Hindlimb muscle (tissue), 1 donor: ENCODE measurements around the gene EBNA1BP2. TPM values are rescaled to one million over a fixed set of nuclear protein-coding genes. Genes with fewer than 3 reads are reported as not detected.
"Not testable (repeated sequence)": the region's sequence is repeated elsewhere in the genome, so short reads cannot be mapped to it uniquely, and the experiment has no call there.

Source experiments
- DNase-seq: peaks from one replicate; pipeline ENCODE4 v3.0.0-alpha.2; 2013
- polyA plus RNA-seq: library from polyadenylated mRNA; unstranded; fragments of 120-200 nt; gene quantifications from one replicate; pipeline ENCODE4 v1.2.1, GENCODE V29; 2013; ENCODE audit not compliant: insufficient read length

The EBNA1BP2 gene
- polyA plus RNA-seq = 35.1 TPM

DNA sequence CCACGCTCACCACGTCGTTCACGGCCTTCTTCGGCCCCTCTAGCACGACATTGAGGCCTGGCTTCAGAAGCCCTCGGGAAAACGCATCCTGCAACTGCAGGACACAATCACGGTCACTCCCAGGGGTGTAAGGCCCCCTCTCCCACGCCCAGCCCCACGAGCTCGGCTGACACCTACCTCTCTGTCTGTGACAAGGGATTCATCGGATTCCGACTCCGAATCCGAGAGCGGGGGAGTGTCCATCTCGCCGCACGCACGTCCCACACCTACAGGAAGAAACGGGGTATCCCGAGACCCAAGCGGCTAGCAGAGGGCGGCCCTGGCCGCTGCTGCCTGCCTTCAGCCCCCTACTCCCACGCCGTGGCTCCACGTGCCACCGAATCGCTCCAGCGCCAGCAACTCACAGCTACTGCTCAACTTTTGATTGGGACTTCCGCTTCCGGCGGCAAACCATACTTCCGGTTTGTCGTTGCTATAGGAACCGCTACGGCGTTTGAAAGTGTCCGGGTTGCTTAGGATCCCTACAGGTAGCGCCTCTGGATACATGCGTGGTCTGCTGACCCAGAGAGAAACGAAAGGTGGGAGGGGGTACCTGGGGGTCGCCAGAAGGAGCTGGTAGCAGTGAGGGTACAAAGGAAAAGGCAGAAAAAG lies at the start of gene EBNA1BP2, which contains the start of gene CFAP57:
Gene EBNA1BP2, minus strand, starts transcription at position 415 of the 651 bp plus-strand sequence. Its CDS starts 172 bp downstream, at position 243.
Gene CFAP57, plus strand, starts transcription at position 455 of the 651 bp plus-strand sequence. CDS start 424 bp downstream, outside the sequence.
- peak; percentile 92 for DNase-seq

- no peak for DNase-seq
These were observed 49.7 kb upstream of the EBNA1BP2 start for GRCh38 chr1:43221797-43222196.

DNA sequence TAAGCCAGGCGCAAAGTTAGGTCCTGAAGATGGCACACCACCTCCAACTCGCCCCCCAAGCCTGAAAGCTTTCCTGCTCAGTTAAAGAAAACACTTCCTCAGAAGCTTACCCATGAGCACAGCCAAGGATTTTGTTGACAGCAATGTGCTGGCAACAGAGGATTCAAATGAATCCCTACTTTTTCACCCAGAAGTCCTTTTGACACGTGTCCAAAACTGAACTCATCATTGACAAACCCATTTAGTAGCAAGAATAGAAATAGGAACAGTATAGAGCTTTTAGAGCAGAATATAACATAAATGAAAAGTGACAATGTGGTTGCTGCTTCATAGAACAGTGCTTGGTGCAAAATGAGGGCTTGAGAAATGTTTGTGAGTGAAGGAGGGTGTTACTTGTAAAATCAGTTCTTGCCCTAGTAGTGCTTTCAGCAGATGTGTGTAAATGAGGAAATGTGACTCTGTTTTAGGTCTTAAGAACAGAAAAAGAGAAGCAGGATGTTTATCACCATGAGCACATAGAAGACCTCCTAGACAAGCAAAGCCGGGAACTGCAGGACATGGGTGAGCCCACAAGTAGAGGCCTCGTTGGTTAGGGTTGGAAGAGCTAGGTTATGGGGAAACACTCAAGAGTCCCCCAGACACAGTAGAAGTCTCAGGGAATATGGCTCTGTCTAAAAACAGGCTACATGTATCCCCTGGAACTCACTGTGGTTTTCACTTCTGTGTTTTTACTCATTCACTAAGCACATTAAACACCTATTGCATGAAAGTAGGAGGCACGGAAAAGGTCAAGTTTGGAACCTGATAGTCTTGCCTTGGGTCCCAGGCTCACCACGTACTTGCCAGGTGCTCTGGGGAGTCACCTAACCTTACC lies 49.1 kb upstream of the EBNA1BP2 start:
- DNase-seq = no peak

DNA sequence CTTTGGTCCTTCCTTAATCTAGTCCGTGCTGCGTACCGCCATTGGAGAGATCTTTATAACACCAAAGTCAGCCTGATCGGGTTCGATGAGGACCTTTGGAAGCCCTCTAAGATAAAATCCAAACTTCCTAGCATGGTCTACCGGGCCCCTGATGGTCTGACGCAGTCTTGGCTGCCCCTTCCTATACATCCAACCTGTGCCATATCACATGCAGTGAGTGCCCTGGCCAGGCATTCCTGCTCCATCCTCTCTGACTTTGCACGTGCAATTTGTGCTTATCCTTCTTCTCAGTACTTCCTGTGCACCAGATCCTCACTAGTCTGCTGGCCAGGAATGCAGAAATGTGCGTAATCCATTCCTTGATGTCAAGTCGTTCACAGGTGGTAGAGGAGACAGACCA lies 45.7 kb upstream of the EBNA1BP2 start:
- DNase-seq = no peak

DNA sequence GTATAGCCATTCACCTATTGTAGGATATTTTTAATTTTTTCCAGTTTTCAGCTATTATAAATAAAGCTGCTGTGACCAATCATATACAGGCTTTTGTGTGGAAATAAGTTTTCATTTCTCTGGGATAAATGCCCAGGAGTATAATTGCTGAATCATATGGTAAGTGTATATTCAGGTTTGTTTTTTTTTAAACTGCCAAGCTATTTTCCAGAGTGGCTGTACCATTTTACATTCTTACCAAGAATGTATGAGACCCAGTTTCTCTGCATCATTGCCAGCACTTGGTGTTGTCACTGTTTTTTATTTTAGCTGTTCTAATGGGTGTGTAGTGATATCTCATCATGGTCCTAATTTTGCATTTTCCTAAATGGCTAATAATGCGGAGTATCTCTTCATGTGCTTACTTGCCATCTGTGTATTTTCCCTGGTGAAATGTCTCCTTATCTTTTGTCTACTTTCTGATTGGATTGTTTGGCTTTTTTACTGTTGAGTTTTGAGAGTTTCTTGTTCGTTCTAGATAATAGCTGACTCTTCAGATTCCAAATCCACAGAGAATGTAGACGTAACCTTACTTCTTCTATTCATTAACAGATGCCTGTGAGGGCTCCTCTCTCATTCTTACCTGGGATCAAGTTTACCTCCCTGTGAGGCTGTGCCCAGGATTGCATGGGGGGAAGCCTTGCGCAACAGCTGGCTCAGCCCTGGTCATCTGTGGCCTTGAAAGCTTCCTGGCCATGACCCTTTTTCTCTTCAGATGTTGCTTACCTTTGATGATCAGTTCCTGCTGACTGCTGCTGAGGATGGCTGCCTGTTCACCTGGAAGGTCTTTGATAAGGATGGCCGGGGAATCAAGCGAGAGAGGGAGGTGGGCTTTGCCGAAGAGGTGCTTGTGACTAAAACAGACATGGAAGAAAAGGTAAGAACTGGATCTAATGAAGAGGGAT lies 42.7 kb upstream of the EBNA1BP2 start:
- DNase-seq = no peak

- not testable (repeated sequence) for DNase-seq
These were observed 36.2 kb upstream of the EBNA1BP2 start for GRCh38 chr1:43208277-43208676.

GRCh38 chr1:43207229-43207853 lies 35.3 kb upstream of the EBNA1BP2 start:
- DNase-seq = no peak

- no peak for DNase-seq
These were observed 34.6 kb upstream of the EBNA1BP2 start for GRCh38 chr1:43206600-43207228.

DNA sequence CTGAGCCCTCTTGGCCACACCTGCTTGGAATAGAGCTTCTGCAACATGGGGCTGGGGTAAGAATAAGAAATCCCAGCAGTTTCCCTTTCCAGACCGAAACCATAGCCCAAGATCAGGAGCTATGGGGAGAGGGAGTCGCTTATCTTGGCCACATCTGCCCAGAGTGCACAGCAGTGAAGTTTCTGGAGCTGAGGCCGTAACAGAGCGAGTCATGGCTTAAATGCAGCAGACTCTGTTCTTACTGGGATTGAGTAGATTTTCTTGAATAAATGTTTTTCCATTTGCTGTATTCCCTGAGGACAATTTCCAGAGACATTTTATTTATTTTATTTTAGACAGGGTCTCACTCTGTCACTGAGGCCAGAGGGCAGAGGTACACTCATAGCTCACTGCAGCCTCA lies 33.6 kb upstream of the EBNA1BP2 start:
- no peak for DNase-seq

- no peak for DNase-seq
These were observed 32.3 kb upstream of the EBNA1BP2 start for GRCh38 chr1:43204394-43204793.

DNA sequence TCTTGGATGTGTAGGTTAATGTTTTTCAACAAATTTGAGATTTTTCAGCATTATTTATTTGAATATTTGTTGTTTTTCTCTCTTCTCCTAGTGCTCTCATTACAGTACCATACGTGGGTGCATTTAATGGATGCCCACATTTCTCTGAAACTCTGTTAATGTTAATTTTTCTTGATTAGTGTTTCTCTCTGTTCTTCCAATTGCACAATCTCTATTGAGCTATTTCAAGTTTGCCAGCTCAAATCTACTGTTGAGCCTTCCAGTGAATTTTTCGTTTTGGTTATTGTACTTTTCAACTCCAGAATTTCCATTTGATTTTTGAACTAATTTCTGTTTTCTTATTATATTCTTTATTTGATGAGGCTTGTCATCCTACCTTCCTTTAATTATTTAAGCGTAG lies 31.8 kb upstream of the EBNA1BP2 start:
- DNase-seq = no peak

DNA sequence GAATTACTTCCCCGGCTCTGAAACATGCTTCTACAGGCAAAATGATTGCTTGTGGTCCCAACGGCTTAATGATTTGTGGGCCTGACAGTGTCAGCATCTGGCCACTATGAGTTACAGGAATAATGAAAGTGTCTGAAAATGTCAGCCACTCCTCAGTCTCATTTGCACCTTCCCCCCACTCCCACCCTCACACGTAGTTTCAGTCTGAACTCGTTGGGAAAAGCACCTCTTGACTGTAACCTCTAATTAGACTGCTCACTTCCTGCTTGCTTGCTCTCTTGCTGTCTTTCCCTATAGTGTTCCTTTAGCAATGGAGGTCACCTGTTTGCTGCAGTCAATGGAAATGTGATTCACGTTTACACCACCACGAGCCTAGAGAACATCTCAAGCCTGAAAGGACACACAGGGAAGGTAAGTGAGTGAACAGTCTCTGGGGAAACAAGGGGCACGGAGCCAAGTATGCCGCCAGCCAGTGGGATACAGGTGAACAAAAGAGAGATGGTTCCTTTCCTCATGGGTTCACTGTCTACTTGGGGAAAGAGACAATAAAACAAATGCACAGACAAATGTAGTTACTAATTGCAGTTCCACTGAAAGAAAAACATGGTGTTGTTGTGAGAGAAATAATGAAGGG lies 27.1 kb upstream of the EBNA1BP2 start:
- no peak for DNase-seq

DNA sequence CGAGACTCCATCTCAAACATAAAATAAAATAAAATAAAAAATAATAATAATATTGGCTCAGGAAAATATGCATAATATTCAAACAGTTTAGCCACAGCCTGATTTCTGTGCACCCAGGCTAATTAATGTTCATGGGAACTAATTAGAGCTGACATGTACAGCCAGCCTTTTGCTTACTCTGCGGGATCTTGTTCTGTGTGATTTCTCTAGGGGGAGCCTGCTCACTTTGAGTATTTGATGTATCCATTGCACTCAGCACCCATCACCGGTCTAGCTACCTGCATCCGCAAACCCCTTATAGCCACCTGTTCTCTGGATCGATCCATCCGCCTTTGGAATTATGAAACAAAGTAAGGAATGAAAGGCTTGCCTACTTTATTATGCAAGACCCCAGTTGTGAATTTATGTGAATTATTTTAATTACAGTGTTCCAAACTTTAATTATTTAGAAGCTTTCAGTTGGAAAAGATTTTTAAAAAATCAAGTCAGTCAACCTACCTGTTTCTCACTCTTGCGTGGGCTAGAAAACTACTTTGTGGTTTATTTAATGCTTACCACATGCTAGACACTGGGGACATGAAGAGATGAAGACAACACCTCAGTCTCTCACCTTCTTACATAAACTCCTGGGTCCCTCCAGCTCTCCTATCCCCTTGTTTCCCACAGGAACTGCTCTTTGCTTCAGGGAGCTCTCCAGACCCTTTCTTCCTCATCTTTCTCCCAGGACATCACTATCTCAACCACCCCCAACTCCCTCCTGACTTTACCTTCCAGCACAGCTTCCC lies 25.4 kb upstream of the EBNA1BP2 start:
- DNase-seq = no peak

- no peak for DNase-seq
These were observed 22.4 kb upstream of the EBNA1BP2 start for GRCh38 chr1:43194509-43194908.

DNA sequence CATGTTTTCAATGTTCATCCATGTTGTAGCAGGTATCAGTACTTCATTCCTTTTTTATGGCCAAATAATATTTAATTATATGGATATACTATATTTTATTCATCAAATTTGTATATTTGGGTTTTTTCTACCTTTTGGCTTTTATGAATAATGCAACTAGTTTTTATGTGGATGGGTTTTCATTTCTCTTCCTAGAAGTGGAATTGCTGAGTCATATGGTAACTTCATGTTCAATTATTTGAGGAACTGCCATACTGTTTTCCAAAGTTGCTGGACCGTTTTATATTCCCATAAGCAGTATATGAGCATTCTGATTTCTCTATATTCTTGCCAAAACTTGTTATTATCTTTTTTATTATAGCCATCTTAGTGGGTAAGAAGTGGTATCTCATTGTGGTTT lies 16.0 kb upstream of the EBNA1BP2 start:
- DNase-seq = no peak

DNA sequence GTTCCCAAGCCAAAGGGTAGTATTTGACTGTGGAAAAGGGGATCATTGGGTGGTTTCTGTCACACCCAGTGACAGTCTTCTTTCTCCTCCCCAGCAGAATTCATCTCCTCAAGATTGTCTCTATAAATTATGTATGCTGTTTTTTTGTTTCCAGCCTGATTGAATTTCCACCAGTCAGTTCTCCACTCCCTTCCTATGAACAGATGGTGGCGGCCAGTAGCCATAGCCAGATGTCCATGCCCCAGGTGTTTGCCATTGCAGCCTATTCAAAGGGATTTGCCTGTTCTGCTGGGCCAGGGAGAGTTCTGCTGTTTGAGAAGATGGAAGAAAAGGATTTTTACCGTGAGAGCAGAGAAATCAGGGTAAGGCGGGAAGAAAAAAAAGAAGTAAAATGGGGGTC lies 12.9 kb upstream of the EBNA1BP2 start:
- DNase-seq = no peak

DNA sequence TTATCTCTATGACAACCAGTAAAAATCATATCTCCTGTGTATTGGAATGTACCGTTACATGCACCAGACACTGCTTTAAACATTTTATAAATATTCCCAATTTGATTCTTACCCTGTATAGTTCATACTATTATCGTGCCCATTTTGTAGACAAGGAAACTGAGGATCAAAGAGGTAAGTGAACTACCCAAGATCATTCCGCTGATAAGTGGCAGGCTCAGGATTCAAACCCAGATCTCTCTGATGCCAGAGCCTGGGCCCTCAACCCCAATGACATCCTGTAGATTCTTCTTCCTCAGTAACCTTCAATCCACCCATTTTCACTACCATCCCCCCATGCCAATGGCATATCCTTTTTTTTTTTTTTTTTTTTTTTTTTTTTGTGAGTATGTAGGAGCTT lies 12.3 kb upstream of the EBNA1BP2 start:
- no peak for DNase-seq

DNA sequence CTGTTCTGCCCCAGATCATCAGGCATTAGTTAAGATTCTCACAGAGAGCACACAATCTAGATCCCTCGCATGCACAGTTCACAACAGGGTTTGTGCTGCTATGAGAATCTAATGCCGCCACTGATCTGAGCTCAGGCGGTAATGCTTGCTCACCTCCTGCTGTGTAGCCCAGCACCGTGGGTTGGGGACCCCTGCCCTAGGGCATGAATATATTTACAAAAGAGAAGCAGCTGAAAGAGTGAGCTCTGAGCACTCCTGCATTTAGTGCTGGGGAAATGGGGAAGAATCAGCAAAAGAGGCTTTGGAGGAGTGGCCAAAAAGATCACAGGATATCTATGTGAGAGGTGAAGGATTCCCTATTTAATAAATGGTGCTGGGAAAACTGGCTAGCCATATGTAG lies 5.6 kb upstream of the EBNA1BP2 start:
- no peak for DNase-seq

- no peak for DNase-seq
These were observed 2.8 kb upstream of the EBNA1BP2 start for GRCh38 chr1:43174873-43175272.

DNA sequence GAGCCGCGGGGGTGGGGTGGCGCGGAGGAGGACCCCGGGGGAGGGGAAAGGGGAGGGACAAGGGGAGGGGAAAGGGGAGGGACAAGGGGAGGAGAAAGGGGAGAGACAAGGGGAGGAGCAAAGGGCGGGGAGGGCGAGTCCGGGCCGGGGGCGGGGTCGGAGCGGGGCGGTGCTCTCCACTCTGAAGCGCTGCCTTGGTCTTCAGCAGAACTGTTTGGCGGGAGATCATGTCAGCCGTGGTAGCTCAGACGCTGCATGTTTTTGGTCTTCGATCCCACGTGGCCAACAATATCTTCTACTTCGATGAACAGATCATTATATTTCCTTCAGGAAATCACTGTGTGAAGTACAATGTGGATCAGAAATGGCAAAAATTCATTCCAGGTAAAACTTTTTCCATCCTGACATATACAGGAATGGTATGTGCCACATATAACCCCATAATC lies 460 bp upstream of the EBNA1BP2 start:
- peak; percentile 81 for DNase-seq
